Nephron progenitor cell (in vitro differentiated cells): ENCODE results near the gene CX3CL1.

Source experiments
- DNase-seq: peaks from one replicate; pipeline ENCODE4 v3.0.0; 2021
- H3K27ac Mint-ChIP-seq: 2 replicates; pipeline ENCODE4 v1.8.0; 2021; ENCODE audit warnings: mild to moderate bottlenecking, moderate library complexity, mixed read lengths
- H3K27me3 Mint-ChIP-seq: 2 replicates; pipeline ENCODE4 v1.8.0; 2021; ENCODE audit warnings: mild to moderate bottlenecking, low read depth, mixed read lengths; ENCODE audit not compliant: poor library complexity
- H3K36me3 Mint-ChIP-seq: 2 replicates; pipeline ENCODE4 v1.8.0; 2021; ENCODE audit warnings: low read depth, mixed read lengths
- H3K4me1 Mint-ChIP-seq: 2 replicates; pipeline ENCODE4 v1.8.0; 2021; ENCODE audit warnings: mixed read lengths
- H3K4me3 Mint-ChIP-seq: 2 replicates; pipeline ENCODE4 v1.8.0; 2021; ENCODE audit warnings: mild to moderate bottlenecking, moderate library complexity, mixed read lengths
- H3K9me3 Mint-ChIP-seq: 2 replicates; pipeline ENCODE4 v1.8.0; 2021; ENCODE audit warnings: mild to moderate bottlenecking, moderate library complexity, mixed read lengths
- CTCF ChIP-seq: fragments of 200-600 bp; sonication (generic); IDR thresholded peaks from 2 replicates; pipeline ENCODE4 v1.5.0; 2021; ENCODE audit warnings: antibody characterized with exemption

Gene CX3CL1

GRCh38 chr16:57430955-57431354 is 58.7 kb downstream of the CX3CL1 start:
- TF ChIP-seq CTCF, result no peak
- Mint-ChIP-seq H3K4me1 (no peaks in the 10 kb centered on the region), H3K36me3 (peaks cover 78% of the 10 kb centered on the region), H3K27ac (no peak overlapping the region), H3K4me3 (no peak overlapping the region), H3K9me3 (no peaks in the 10 kb centered on the region), H3K27me3 (no peaks in the 10 kb centered on the region)
- DNase-seq, result no peak

- no peaks in the 10 kb centered on the region for H3K4me1 Mint-ChIP-seq
- TF ChIP-seq CTCF, result no peak
- H3K4me3 Mint-ChIP-seq, result no peak overlapping the region
- peaks cover 73% of the 10 kb centered on the region for H3K36me3 Mint-ChIP-seq
- H3K27ac Mint-ChIP-seq, result no peak overlapping the region
- no peaks in the 10 kb centered on the region for H3K9me3 Mint-ChIP-seq
- no peaks in the 10 kb centered on the region for H3K27me3 Mint-ChIP-seq
- no peak for DNase-seq
Observed at GRCh38 chr16:57432505-57432904, 60.2 kb downstream of the CX3CL1 start.

- H3K36me3 Mint-ChIP-seq, result peaks cover 71% of the 10 kb centered on the region
- H3K27me3 Mint-ChIP-seq, result no peaks in the 10 kb centered on the region
- no peak for TF ChIP-seq CTCF
- H3K4me1 Mint-ChIP-seq, result no peaks in the 10 kb centered on the region
- H3K27ac Mint-ChIP-seq, result no peak overlapping the region
- no peaks in the 10 kb centered on the region for H3K9me3 Mint-ChIP-seq
- DNase-seq, result no peak
- H3K4me3 Mint-ChIP-seq, result no peak overlapping the region
Observed at GRCh38 chr16:57432989-57433388, 60.7 kb downstream of the CX3CL1 start.

GRCh38 chr16:57434003-57434402 is 61.7 kb downstream of the CX3CL1 start:
- Mint-ChIP-seq H3K27me3 (no peaks in the 10 kb centered on the region), H3K4me3 (no peak overlapping the region), H3K4me1 (no peaks in the 10 kb centered on the region), H3K9me3 (no peaks in the 10 kb centered on the region), H3K36me3 (peaks cover 71% of the 10 kb centered on the region), H3K27ac (no peak overlapping the region)
- no peak for DNase-seq
- TF ChIP-seq CTCF, result no peak
